ENCODE data around the gene ENOSF1.

Gene ENOSF1

DNA sequence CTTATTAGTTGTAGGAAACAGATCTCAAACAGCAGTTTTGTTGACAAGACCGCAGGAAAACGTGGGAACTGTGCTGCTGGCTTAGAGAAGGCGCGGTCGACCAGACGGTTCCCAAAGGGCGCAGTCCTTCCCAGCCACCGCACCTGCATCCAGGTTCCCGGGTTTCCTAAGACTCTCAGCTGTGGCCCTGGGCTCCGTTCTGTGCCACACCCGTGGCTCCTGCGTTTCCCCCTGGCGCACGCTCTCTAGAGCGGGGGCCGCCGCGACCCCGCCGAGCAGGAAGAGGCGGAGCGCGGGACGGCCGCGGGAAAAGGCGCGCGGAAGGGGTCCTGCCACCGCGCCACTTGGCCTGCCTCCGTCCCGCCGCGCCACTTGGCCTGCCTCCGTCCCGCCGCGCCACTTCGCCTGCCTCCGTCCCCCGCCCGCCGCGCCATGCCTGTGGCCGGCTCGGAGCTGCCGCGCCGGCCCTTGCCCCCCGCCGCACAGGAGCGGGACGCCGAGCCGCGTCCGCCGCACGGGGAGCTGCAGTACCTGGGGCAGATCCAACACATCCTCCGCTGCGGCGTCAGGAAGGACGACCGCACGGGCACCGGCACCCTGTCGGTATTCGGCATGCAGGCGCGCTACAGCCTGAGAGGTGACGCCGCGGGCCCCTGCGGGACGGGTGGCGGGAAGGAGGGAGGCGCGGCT, 55.0 kb downstream of the ENOSF1 start, which contains the start of gene TYMS:
TSS of gene TYMS (plus strand) at position 343 of the 690 bp plus-strand sequence. CDS start at position 433, 90 bp downstream.
- Histone ChIP-seq H3K4me1 (peaks cover 15% of the 10 kb centered on the region), H3K36me3 (replicated peaks) (peaks cover 41% of the 10 kb centered on the region), H3K9me3 (peaks cover 8% of the 10 kb centered on the region; the same call in 1 of the 2 replicates), H3K27me3 (ENCODE audit: low read depth) (no peaks in the 10 kb centered on the region), H3K4me3 (peak within 1 kb of the TSS; percentile 95)
- in situ Hi-C loops (cut with MboI; ENCODE audit: low sequenced_read_pairs): no loop called here
- DNase-seq (ENCODE audit: low spot score in 2 of 2): peak; percentile 89 to 95

DNA sequence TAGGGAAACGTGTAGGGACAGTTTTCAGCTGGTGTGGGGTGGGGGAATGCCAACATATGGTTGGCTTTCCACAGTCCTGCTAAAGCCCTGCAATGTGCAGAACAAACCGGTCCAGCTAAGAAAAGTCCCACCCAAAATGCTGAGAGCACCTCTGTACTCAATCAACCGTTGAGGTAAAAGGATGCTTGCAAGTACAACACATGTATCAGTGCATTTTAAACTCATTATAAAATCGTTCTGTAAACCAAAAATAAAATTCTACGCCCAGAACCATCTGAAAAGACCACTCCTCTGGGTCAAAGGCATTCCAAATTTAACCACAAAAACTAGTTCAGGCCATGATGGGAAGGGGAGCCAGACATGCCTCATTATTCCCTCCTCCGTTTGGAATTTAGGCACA, 57.0 kb downstream of the ENOSF1 start:
- H3K36me3 ChIP-seq (replicated peaks): peaks cover 22% of the 10 kb centered on the region
- in situ Hi-C loops (cut with MboI; ENCODE audit: low sequenced_read_pairs): no loop called here
- H3K27me3 ChIP-seq (ENCODE audit: low read depth): no peaks in the 10 kb centered on the region
- no peaks in the 10 kb centered on the region for H3K9me3 ChIP-seq
- H3K4me3 ChIP-seq: no peak overlapping the region
- H3K4me1 ChIP-seq: peaks cover 20% of the 10 kb centered on the region
- DNase-seq (ENCODE audit: low spot score in 2 of 2): no peak

DNA sequence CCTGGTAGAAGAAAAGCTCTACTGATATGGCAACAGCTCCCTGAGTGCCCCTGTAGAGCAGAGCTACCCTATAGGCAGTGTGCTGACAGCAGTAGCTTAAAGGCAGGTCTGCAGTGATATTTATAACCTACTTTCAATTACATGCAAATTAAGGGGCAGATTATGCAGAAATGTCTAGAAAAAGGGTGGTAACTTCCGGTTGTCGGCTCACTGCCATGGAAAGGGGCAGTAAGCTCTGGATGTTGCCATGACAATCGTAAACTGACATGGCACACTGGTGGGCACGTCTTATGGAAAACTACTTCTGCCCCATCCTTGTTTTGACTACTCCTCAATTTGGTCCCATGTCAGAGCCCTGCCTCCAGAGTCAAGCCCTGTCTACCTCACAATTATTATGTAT, 57.8 kb downstream of the ENOSF1 start:
- in situ Hi-C loops (cut with MboI; ENCODE audit: low sequenced_read_pairs): no loop called here
- DNase-seq (ENCODE audit: low spot score in 2 of 2): no peak
- Histone ChIP-seq H3K9me3 (no peaks in the 10 kb centered on the region), H3K36me3 (replicated peaks) (peaks cover 13% of the 10 kb centered on the region), H3K4me3 (no peak overlapping the region), H3K27me3 (ENCODE audit: low read depth) (no peaks in the 10 kb centered on the region), H3K4me1 (peaks cover 20% of the 10 kb centered on the region)

DNA sequence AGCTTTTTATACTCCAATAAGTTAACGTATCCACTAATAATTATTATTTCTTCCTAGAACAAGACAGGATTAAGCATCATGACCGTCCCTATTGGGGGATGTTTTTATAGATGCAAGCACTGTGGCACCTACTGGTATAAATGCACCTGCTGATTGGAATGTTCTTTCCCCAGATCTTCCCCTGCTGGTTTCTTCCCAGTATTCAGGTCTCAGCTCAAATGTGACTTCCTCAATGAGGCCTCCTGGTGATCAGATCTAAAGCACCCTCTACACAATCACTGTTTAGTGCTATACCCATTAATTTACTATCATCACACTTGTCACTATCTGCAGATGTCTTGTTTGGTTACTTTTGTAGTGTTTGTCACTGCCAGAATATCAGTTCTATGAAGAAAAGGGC, 58.9 kb downstream of the ENOSF1 start:
- DNase-seq (ENCODE audit: low spot score in 2 of 2): no peak
- in situ Hi-C loops (cut with MboI; ENCODE audit: low sequenced_read_pairs): no loop called here
- Histone ChIP-seq H3K4me3 (no peak overlapping the region), H3K9me3 (no peaks in the 10 kb centered on the region), H3K27me3 (ENCODE audit: low read depth) (no peaks in the 10 kb centered on the region), H3K36me3 (replicated peaks) (peaks cover 6% of the 10 kb centered on the region), H3K4me1 (peaks cover 14% of the 10 kb centered on the region)

GRCh38 chr18:652131-652530, 60.3 kb downstream of the ENOSF1 start:
- Histone ChIP-seq H3K4me3 (no peak overlapping the region), H3K36me3 (replicated peaks) (no peaks in the 10 kb centered on the region), H3K9me3 (no peaks in the 10 kb centered on the region), H3K4me1 (peaks cover 14% of the 10 kb centered on the region), H3K27me3 (ENCODE audit: low read depth) (no peaks in the 10 kb centered on the region)
- in situ Hi-C loops (cut with MboI; ENCODE audit: low sequenced_read_pairs): no loop called here
- peak in 1 of 2 experiments; percentile 26 for DNase-seq (ENCODE audit: low spot score in 2 of 2)

- H3K4me1 ChIP-seq: peaks cover 10% of the 10 kb centered on the region
- H3K4me3 ChIP-seq: no peak overlapping the region
- no peaks in the 10 kb centered on the region for H3K36me3 ChIP-seq (replicated peaks)
- DNase-seq (ENCODE audit: low spot score in 2 of 2): no peak
- in situ Hi-C loops (cut with MboI; ENCODE audit: low sequenced_read_pairs): no loop called here
- H3K9me3 ChIP-seq: no peaks in the 10 kb centered on the region
- no peaks in the 10 kb centered on the region for H3K27me3 ChIP-seq (ENCODE audit: low read depth)
Measured at GRCh38 chr18:650428-650858, 62.0 kb downstream of the ENOSF1 start.

DNA sequence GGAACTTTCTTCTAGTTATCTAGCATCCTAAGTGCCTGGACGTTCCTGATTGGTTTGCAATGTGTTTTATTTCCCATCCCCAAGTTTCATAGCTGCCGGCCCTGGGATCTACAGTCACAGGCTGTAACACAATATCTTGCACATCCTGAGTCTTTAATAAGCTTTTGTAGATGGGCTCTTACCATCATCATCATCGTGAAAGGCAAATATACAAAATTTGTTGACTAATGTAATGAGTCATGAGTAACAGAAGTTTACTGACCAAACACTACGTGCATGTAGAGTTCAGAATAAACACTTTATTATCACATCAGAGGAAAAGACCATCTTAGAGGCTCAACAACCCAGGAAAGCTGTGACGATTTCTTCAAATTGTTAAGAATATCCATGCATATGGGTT, 63.1 kb downstream of the ENOSF1 start:
- Histone ChIP-seq H3K4me1 (peaks cover 10% of the 10 kb centered on the region), H3K27me3 (ENCODE audit: low read depth) (no peaks in the 10 kb centered on the region), H3K4me3 (no peak overlapping the region), H3K9me3 (no peaks in the 10 kb centered on the region), H3K36me3 (replicated peaks) (no peaks in the 10 kb centered on the region)
- no peak for DNase-seq (ENCODE audit: low spot score in 2 of 2)
- in situ Hi-C loops (cut with MboI; ENCODE audit: low sequenced_read_pairs): no loop called here

DNA sequence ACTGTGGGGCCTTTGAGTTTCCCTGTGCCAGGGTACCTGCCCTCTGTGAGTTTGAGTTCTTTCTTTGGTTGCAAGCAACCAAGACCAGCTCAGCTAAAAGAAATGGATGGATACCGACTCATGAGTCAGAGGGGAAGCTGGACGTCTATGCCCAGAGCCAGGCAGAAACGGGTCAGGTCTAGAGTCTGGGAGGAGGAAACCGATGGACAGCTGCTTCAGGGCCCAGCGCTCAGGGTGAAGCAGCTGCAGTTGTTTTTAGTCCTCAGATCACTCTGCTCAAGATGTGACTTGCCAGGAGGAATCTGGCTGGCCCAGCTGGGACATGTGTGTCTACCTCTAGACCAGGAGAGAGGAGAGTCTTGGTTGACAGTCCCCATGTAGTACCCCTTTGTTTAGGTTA, 65.1 kb downstream of the ENOSF1 start:
- H3K27me3 ChIP-seq (ENCODE audit: low read depth): no peaks in the 10 kb centered on the region
- DNase-seq (ENCODE audit: low spot score in 2 of 2): no peak
- peaks cover 3% of the 10 kb centered on the region for H3K4me1 ChIP-seq
- H3K36me3 ChIP-seq (replicated peaks): no peaks in the 10 kb centered on the region
- no peaks in the 10 kb centered on the region for H3K9me3 ChIP-seq
- no peak overlapping the region for H3K4me3 ChIP-seq
- in situ Hi-C loops (cut with MboI; ENCODE audit: low sequenced_read_pairs): no loop called here

DNA sequence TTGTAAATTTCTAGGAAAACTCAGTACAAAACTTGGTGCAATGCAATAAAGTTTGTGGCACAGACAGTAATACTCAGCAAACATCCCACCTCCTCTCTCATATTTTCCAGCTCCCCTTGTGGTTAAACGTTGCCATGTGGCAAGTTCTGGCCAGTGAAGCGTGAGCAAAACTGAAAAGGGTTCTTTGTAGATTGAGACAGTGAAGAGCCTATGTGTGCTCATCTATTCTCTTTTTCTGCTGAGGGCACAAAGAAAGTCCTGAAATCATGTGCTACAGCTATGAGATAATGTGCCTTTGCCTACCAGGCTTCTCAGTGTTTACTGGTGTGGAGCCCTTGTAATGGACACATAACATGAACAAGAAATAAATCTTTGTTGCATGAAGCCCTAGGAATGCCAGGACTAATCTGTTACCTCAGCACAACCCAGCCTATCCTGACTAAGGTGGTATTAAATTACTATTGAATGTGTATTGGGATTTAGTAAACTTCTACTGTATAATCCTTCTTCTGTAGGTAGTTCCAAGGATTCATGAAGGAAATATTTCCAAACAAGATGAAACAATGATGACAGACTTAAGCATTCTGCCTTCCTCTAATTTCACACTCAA, 67.9 kb downstream of the ENOSF1 start:
- in situ Hi-C loops (cut with MboI; ENCODE audit: low sequenced_read_pairs): no loop called here
- H3K4me1 ChIP-seq: no peaks in the 10 kb centered on the region
- H3K36me3 ChIP-seq (replicated peaks): no peaks in the 10 kb centered on the region
- no peaks in the 10 kb centered on the region for H3K9me3 ChIP-seq
- H3K4me3 ChIP-seq: no peak overlapping the region
- H3K27me3 ChIP-seq (ENCODE audit: low read depth): no peaks in the 10 kb centered on the region
- DNase-seq (ENCODE audit: low spot score in 2 of 2): no peak

DNA sequence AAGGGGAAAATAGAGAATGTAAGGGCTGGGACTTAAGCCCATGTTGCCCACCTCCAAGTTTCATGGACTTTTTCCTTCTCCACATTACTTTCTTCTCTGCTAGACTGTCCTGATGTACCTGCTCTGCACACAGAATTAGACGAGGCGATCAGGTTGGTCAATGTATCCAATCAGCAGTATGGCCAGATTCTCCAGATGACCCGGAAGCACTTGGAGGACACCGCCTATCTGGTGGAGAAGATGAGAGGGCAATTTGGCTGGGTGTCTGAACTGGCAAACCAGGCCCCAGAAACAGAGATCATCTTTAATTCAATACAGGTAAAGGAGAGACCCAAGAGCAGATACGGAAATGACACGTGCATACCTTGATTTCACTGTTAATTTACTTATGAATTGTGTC, 71.2 kb downstream of the ENOSF1 start:
- Histone ChIP-seq H3K9me3 (no peaks in the 10 kb centered on the region), H3K4me1 (no peaks in the 10 kb centered on the region), H3K4me3 (no peak overlapping the region), H3K36me3 (replicated peaks) (no peaks in the 10 kb centered on the region), H3K27me3 (ENCODE audit: low read depth) (no peaks in the 10 kb centered on the region)
- in situ Hi-C loops (cut with MboI; ENCODE audit: low sequenced_read_pairs): no loop called here
- no peak for DNase-seq (ENCODE audit: low spot score in 2 of 2)

DNA sequence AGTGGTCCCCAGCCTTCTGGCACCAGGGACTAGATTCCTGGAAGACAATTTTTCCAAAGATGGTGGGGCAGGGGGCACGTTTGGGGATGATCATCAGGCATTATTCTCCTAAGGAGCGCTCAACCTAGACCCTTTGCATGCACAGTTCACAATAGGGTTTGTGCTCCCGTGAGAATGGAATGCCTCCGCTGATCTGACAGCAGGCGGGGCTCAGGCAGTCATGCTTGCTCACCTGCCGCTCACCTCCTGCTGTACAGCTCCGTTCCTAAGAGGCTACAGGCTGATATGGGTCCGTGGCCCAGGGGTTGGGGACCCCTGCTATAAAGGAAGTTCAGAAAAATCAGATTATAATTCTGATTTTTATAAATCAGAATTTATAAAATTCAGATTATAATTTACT, 77.3 kb downstream of the ENOSF1 start:
- peak in 1 of 2 experiments; percentile 25 for DNase-seq (ENCODE audit: low spot score in 2 of 2)
- in situ Hi-C loops (cut with MboI; ENCODE audit: low sequenced_read_pairs): no loop called here
- no peaks in the 10 kb centered on the region for H3K36me3 ChIP-seq (replicated peaks)
- no peaks in the 10 kb centered on the region for H3K9me3 ChIP-seq
- H3K4me3 ChIP-seq: no peak overlapping the region
- H3K4me1 ChIP-seq: peaks cover 14% of the 10 kb centered on the region
- H3K27me3 ChIP-seq (ENCODE audit: low read depth): no peaks in the 10 kb centered on the region

DNA sequence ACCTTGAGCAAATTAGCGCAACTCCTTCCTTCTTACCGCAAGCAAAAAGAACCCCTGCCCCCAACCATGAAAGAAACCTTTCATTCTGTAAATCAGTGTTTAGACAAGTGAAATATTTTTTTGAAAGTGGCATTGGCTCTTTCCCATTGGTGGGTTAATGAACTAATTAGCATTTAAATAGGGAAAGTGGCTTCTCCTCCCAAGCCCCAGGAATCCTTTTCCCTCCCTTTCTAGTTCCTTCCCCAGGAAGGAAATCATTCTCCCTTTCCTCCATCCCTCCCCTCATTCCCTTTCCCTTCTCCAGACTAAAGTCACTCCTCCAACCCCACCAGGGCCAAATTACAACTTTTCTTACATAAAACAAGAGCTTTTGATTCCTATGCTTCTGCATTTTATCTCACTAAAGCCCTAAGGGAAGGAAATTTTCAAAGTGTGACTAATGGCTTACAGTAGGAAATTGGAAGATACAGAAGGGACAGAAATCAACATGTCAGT, 77.8 kb downstream of the ENOSF1 start:
- in situ Hi-C loops (cut with MboI; ENCODE audit: low sequenced_read_pairs): no loop called here

GRCh38 chr18:631560-631959, 80.9 kb downstream of the ENOSF1 start:
- in situ Hi-C loops (cut with MboI; ENCODE audit: low sequenced_read_pairs): no loop called here
- H3K9me3 ChIP-seq: no peaks in the 10 kb centered on the region
- H3K4me1 ChIP-seq: peaks cover 20% of the 10 kb centered on the region
- no peaks in the 10 kb centered on the region for H3K27me3 ChIP-seq (ENCODE audit: low read depth)
- no peak for DNase-seq (ENCODE audit: low spot score in 2 of 2)
- no peak overlapping the region for H3K4me3 ChIP-seq
- no peaks in the 10 kb centered on the region for H3K36me3 ChIP-seq (replicated peaks)

More for the DNA sequence above, 77.8 kb downstream of the ENOSF1 start:
- peak; percentile 75 to 95 for DNase-seq (ENCODE audit: low spot score in 2 of 2)
- H3K4me3 ChIP-seq: no peak overlapping the region
- no peaks in the 10 kb centered on the region for H3K36me3 ChIP-seq (replicated peaks)
- H3K27me3 ChIP-seq (ENCODE audit: low read depth): no peaks in the 10 kb centered on the region
- H3K9me3 ChIP-seq: no peaks in the 10 kb centered on the region
- H3K4me1 ChIP-seq: peaks cover 14% of the 10 kb centered on the region
